ENCODE data around the gene CLIC6. TPM values are rescaled to one million over a fixed set of nuclear protein-coding genes. Genes with fewer than 3 reads are reported as not detected.

CLIC6 gene
- total and polyA plus RNA-seq, 2 of the 8 experiments (the other 6 are each of a cell fraction or from before 2014, with no cell fraction given): 0.42 to 1.3 TPM

DNA sequence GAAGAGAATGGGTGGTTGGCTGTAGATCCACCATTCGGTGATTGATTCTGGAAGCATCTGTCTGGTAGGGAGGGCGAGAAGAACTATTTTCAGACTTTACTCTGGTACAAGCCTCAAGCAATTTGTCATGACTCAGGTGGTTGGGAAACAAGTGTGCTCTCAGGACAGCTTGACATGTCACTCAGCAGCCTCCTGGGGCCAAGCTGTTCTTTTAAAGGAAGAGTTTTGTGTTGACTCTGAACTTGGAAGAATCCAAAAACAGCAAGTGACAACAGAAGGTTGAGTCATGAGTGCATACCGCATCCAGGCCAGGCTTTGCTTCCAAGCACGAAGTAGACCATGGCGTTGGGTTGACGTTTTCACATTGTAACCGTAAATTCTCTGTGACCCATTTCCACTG is 65.9 kb downstream of the CLIC6 start:
- no peak overlapping the region for H2BK12ac ChIP-seq (ENCODE audit: low read depth, low read length)
- no peaks in the 10 kb centered on the region for H3K27me3 ChIP-seq (replicated peaks in 1 of 4; ENCODE audit: control insufficient read depth in 3 of 4, extremely low read depth in 1 of 4, insufficient read depth in 3 of 4, low read length in 3 of 4)
- H3K23me2 ChIP-seq (ENCODE audit: low read depth, low read length): no peaks in the 10 kb centered on the region
- H4K20me1 ChIP-seq (replicated peaks in 1 of 2; ENCODE audit: control insufficient read depth in 1 of 2, insufficient read depth in 2 of 2, low read length in 2 of 2): no peaks in the 10 kb centered on the region
- H3K4me3 ChIP-seq (ENCODE audit: extremely low read depth in 1 of 4, insufficient read depth in 2 of 4, low read depth in 3 of 4, low read length in 4 of 4): no peak overlapping the region
- 87% methylated on average over 7 of the region's 7 CpGs; no CpG with 5 or more reads in 1 of the 2 experiments for WGBS, 2 experiments (ENCODE audit: extremely low coverage in 1 of 2, insufficient coverage in 1 of 2, insufficient read length in 1 of 2, insufficient replicate concordance in 2 of 2, low coverage in 1 of 2, low lambda C conversion rate in 2 of 2, missing lambda C conversion rate in 1 of 2)
- H3K79me2 ChIP-seq (ENCODE audit: control insufficient read depth in 1 of 2, insufficient read depth in 2 of 2, low read length in 2 of 2): no peaks in the 10 kb centered on the region
- no peak overlapping the region for H3K56ac ChIP-seq (replicated peaks; ENCODE audit: insufficient read length, low read depth, low read length)
- POLR2A ChIA-PET (ENCODE audit: partially characterized antibody): no interaction called here
- no peaks in the 10 kb centered on the region for H3K79me1 ChIP-seq (ENCODE audit: low read depth, low read length)
- H2AFZ ChIP-seq (ENCODE audit: low read length): no peak overlapping the region
- no peak overlapping the region for H3K9ac ChIP-seq (replicated peaks in 1 of 4; ENCODE audit: extremely low read depth in 1 of 4, low read depth in 3 of 4, low read length in 3 of 4)
- CTCF ChIA-PET (ENCODE audit: partially characterized antibody): interaction anchor here (1.2 to 3.5 kb wide), 2 partner anchors 11 to 12 kb away, joined by 3 to 23 read pairs; no protein-coding TSS in a partner anchor
- H4K91ac ChIP-seq (replicated peaks; ENCODE audit: insufficient read length, low read length): no peak overlapping the region
- no peak overlapping the region for H4K5ac ChIP-seq (ENCODE audit: insufficient read length, low read depth, low read length)
- FAIRE-seq (no peak), DNase-seq (ENCODE audit: low read depth in 1 of 2, low spot score in 2 of 2) (no peak)
- no peak overlapping the region for H3K4ac ChIP-seq (replicated peaks; ENCODE audit: insufficient read length, low read depth, low read length)
- H3K14ac ChIP-seq (ENCODE audit: insufficient read length): no peak overlapping the region
- H3K9me3 ChIP-seq (ENCODE audit: insufficient read depth in 2 of 2, low read depth in 1 of 2, low read length in 1 of 2): no peaks in the 10 kb centered on the region
- no peaks in the 10 kb centered on the region for H3K36me3 ChIP-seq (ENCODE audit: control insufficient read depth in 2 of 4, insufficient read depth in 4 of 4, low read length in 3 of 4)
- H3K18ac ChIP-seq (ENCODE audit: extremely low read depth, low read length): no peak overlapping the region
- no peak overlapping the region for H3K4me2 ChIP-seq (ENCODE audit: insufficient read depth in 1 of 2, low read depth in 2 of 2, low read length in 2 of 2)
- no peak overlapping the region for H3K23ac ChIP-seq (ENCODE audit: insufficient read length)
- no peak overlapping the region for H3K27ac ChIP-seq (ENCODE audit: low read depth, low read length)
- no peak overlapping the region for H4K8ac ChIP-seq (ENCODE audit: extremely low read depth, insufficient read depth, low read length)
- H3K4me1 ChIP-seq (replicated peaks in 1 of 4; ENCODE audit: control insufficient read depth in 3 of 4, insufficient read depth in 4 of 4, low read length in 3 of 4): no peaks in the 10 kb centered on the region
- H2BK5ac ChIP-seq (ENCODE audit: low read depth, low read length): no peak overlapping the region
- no peak overlapping the region for H2AK5ac ChIP-seq (ENCODE audit: low read depth, low read length)
- no peak overlapping the region for H2BK120ac ChIP-seq (replicated peaks; ENCODE audit: low read depth, low read length)
- no peak overlapping the region for H2BK15ac ChIP-seq (ENCODE audit: low read length)
- no peak overlapping the region for H2BK20ac ChIP-seq (ENCODE audit: low read length)
- no peak for TF ChIP-seq GABPA (IDR thresholded peaks at IDR 0.05; ENCODE audit: borderline replicate concordance, insufficient read depth, low read length)
- no peak for TF ChIP-seq BCL11A (IDR thresholded peaks at IDR 0.05; ENCODE audit: low read depth in 2 of 2, low read length in 2 of 2)
- TF ChIP-seq, protein P1, sequence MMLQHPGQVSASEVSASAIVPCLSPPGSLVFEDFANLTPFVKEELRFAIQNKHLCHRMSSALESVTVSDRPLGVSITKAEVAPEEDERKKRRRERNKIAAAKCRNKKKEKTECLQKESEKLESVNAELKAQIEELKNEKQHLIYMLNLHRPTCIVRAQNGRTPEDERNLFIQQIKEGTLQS (IDR thresholded peaks at IDR 0.05; ENCODE audit: insufficient read depth, low read depth, low read length): no peak
- no peak for TF ChIP-seq TEAD4 (IDR thresholded peaks at IDR 0.05; ENCODE audit: low read depth, low read length)
- no peak for TF ChIP-seq FOSL1 (IDR thresholded peaks at IDR 0.05; ENCODE audit: insufficient read depth, low read depth, low read length)
- TF ChIP-seq JUND (IDR thresholded peaks at IDR 0.05; ENCODE audit: low read length): no peak
